ENCODE measurements around the gene CENPM.

Gene CENPM

GRCh38 chr22:41940832-41941765 is 5.9 kb downstream of the CENPM start:
- TF ChIP-seq, protein P1, sequence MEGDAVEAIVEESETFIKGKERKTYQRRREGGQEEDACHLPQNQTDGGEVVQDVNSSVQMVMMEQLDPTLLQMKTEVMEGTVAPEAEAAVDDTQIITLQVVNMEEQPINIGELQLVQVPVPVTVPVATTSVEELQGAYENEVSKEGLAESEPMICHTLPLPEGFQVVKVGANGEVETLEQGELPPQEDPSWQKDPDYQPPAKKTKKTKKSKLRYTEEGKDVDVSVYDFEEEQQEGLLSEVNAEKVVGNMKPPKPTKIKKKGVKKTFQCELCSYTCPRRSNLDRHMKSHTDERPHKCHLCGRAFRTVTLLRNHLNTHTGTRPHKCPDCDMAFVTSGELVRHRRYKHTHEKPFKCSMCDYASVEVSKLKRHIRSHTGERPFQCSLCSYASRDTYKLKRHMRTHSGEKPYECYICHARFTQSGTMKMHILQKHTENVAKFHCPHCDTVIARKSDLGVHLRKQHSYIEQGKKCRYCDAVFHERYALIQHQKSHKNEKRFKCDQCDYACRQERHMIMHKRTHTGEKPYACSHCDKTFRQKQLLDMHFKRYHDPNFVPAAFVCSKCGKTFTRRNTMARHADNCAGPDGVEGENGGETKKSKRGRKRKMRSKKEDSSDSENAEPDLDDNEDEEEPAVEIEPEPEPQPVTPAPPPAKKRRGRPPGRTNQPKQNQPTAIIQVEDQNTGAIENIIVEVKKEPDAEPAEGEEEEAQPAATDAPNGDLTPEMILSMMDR (IDR thresholded peaks at IDR 0.05; ENCODE audit: low read length, missing control alignments) = peak; percentile 87
- no peak overlapping the region for H3K4me3 ChIP-seq (replicated peaks; ENCODE audit: low read depth, low read length)

DNA sequence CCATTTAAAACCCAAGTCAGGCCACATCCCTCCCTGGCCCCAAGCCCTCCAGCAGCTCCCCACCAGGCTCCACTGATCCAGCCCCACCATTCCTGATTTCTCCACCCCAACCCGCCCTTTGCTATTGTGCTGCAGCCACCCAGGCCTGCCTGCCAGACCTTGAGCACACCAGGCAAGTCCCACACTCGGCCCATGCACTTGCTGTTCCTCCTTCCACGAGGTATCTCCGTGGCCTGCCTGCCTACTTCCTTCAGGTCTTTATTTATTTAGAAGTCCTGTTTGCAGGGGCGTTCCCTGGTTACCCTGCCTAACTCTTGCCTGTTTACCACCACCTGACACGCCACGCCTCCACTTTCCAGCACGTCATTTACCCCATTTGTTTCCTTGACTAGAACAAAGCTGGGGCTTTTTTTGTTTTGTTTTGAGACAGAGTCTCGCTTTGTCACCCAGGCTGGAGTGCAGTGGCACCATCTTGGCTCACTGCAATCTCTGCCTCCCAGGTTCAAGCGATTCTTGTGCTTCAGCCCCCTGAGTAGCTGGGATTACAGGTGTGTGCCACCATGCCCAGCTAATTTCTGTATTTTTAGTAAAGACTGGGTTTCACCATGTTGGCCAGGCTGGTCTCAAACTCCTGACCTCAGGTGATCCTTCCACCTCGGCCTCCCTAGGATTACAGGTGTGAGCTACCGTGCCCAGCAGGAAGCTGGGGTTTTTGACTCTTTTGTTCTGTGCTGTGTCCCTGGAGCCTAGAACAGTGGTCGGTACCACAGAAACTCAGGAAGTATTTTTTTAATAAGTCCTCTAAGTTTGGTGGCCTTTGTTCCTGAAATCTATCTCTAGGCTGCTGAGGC is 6.7 kb downstream of the CENPM start:
- H3K4me3 ChIP-seq (replicated peaks; ENCODE audit: low read depth, low read length) = no peak overlapping the region
- TF ChIP-seq, protein P1 (IDR thresholded peaks at IDR 0.05; ENCODE audit: low read length, missing control alignments) = no peak
- DNase-seq (ENCODE audit: low read depth) = no peak

More at GRCh38 chr22:41940832-41941765, 5.9 kb downstream of the CENPM start:
- DNase-seq (ENCODE audit: low read depth) = peak; percentile 83

GRCh38 chr22:41936894-41937169 is 10.1 kb downstream of the CENPM start:
- H3K4me3 ChIP-seq (replicated peaks; ENCODE audit: low read depth, low read length) = no peak overlapping the region
- DNase-seq (ENCODE audit: low read depth) = no peak
- TF ChIP-seq, protein P1 (IDR thresholded peaks at IDR 0.05; ENCODE audit: low read length, missing control alignments) = no peak

DNA sequence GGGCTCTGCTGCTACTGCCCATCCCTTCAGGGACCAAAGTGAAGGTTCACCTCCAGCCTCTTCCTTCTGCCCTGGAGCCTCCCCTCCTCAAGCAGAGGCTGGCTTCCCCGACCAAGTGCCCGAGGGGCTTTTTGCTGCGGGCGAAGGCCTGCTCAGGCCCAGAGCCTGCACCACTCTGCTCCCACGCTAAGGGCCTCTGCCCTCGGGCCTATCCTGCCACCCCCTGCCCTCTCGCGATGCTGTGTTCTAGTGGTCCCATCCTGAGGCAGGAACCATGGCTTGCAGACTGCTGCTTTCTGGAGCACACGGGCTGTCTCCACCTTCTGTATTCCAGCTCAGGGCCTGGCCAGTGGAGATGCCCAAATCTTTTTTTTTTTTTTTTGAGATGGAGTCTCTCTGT is 11.4 kb downstream of the CENPM start:
- no peak for DNase-seq (ENCODE audit: low read depth)
- TF ChIP-seq, protein P1 (IDR thresholded peaks at IDR 0.05; ENCODE audit: low read length, missing control alignments) = no peak
- no peak overlapping the region for H3K4me3 ChIP-seq (replicated peaks; ENCODE audit: low read depth, low read length)

- no peak overlapping the region for H3K4me3 ChIP-seq (replicated peaks; ENCODE audit: low read depth, low read length)
- TF ChIP-seq, protein P1 (IDR thresholded peaks at IDR 0.05; ENCODE audit: low read length, missing control alignments) = no peak
- DNase-seq (ENCODE audit: low read depth) = no peak
Observed at GRCh38 chr22:41935015-41935351, 12.0 kb downstream of the CENPM start.

DNA sequence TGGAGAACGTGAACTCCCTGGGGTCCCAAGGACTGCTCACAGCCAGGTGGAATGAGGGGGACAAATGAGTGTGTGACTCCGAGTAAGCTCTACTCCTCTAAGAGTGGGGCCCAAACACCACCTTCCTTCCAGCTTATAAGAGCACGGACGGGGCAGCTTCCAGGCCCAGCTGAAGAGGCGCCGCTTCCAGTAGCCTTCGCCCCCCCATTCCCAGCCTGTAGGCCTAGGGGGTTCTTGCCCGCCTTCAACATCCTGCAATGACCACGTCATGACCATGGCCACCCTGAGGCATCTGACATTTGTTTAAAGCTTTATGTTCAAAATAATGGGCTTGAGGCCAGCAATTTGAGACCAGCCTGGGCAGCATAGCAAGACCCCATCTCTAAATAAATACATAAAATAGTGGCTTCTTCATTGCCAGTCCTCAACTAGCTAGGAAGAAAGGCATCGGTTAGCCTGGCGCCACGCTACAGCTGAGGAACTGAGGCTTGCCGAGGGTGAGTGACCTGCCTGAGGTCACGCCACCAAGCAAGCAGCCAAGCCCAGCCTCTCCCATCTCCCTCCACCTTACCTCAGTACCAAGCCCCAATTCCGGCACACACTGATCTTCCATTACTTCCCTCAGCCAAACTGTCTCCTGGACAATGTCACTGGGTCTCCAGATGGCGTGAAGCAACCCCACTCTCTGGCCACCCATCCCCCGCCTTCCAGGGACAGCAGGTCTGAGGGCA is 12.5 kb downstream of the CENPM start:
- no peak for DNase-seq (ENCODE audit: low read depth)
- H3K4me3 ChIP-seq (replicated peaks; ENCODE audit: low read depth, low read length) = no peak overlapping the region
- TF ChIP-seq, protein P1 (IDR thresholded peaks at IDR 0.05; ENCODE audit: low read length, missing control alignments) = no peak

All from fibroblast of pulmonary artery (primary cell).